Brain microvascular endothelial cell (primary cell): ENCODE data around the gene CHCHD10.
A peak's percentile ranks its signal among the peaks of the same experiment; 100 is the strongest.

Experiments used
- DNase-seq: peaks from one replicate; pipeline ENCODE4 v3.0.0-alpha.2; 2020
- H3K27ac ChIP-seq: fragments of 250-450 bp; sonication (Bioruptor Pico); 2 replicates; pipeline ENCODE4 v1.5.1; 2020; ENCODE audit warnings: mild to moderate bottlenecking, moderate library complexity
- H3K27me3 ChIP-seq: fragments of 250-450 bp; sonication (Bioruptor Pico); replicated peaks from 2 replicates; pipeline ENCODE4 v1.5.1; 2020; ENCODE audit warnings: mild to moderate bottlenecking
- H3K36me3 ChIP-seq: fragments of 250-450 bp; sonication (Bioruptor Pico); replicated peaks from 2 replicates; pipeline ENCODE4 v1.5.1; 2020; ENCODE audit warnings: mild to moderate bottlenecking
- H3K4me3 ChIP-seq: 2 replicates; pipeline ENCODE4 v1.5.1; 2011; ENCODE audit warnings: low read depth, mild to moderate bottlenecking, control low read depth, low read length, moderate library complexity
- in situ Hi-C: cut with HindIII; loops from 2 replicates; pipeline ENCODE4 v1.10.0; 2017; ENCODE audit warnings: low sequenced_read_pairs, low pct_ligation_motif_present
- TF ChIP-seq, protein P1 (sequence below): IDR thresholded peaks from 2 replicates; pipeline ENCODE4 v1.5.1; 2011; ENCODE audit warnings: low read depth, mild to moderate bottlenecking, moderate library complexity, low read length, control low read depth, inconsistent platforms; ENCODE audit errors: missing control alignments

Gene CHCHD10

DNA sequence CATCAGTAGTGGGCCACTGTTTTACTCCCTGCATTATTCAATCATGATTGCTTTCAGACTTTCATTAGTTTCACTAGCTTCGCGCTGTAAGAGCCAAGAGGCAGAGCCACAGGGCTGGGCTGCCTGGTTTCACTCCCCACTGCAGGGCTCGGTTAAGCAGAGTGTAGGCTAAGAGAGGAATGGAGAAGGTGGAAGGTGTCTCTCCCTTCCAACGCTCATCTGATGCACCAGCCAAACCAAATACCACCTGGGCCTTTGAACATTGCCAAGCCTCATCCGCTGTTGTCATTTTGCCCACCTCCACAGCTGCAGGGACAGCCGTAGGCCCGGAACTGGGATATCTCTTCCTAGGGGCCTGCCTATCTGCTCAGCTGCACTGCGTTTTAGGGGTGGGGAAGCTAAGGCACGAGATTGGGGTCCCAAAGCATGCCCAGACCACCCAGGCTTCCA is 18.5 kb upstream of the CHCHD10 start:
- DNase-seq = no peak
- peak overlapping the region; percentile 89 for H3K4me3 ChIP-seq
- TF ChIP-seq, protein P1, sequence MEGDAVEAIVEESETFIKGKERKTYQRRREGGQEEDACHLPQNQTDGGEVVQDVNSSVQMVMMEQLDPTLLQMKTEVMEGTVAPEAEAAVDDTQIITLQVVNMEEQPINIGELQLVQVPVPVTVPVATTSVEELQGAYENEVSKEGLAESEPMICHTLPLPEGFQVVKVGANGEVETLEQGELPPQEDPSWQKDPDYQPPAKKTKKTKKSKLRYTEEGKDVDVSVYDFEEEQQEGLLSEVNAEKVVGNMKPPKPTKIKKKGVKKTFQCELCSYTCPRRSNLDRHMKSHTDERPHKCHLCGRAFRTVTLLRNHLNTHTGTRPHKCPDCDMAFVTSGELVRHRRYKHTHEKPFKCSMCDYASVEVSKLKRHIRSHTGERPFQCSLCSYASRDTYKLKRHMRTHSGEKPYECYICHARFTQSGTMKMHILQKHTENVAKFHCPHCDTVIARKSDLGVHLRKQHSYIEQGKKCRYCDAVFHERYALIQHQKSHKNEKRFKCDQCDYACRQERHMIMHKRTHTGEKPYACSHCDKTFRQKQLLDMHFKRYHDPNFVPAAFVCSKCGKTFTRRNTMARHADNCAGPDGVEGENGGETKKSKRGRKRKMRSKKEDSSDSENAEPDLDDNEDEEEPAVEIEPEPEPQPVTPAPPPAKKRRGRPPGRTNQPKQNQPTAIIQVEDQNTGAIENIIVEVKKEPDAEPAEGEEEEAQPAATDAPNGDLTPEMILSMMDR = no peak
- in situ Hi-C loops = no loop called here
- H3K36me3 ChIP-seq = no peaks in the 10 kb centered on the region
- H3K27me3 ChIP-seq = no peaks in the 10 kb centered on the region
- H3K27ac ChIP-seq = peak overlapping the region; percentile 94

DNA sequence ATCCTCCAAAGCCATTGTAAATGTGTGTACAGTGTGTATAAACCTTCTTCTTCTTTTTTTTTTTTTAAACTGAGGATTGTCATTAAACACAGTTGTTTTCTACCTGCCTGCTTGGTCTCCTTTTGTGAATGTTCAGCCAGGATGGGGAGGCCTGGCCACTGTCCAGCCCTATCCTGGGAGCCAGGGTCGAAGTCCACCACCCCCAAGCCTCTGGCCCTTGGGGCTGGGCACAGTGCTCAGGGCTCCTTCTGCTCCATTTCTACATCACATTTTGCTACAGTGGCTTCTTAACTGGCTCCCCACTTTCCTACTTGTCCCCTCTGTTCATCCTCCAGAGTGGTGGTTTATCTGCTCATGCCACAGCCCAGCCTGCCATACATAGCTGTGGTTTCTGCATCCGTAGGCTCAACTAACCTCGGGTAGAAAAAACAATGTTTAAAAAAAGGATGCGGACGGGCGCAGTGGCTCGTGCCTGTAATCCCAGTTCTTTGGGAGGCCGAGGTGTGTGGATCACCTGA is 16.5 kb upstream of the CHCHD10 start:
- in situ Hi-C loops = no loop called here

DNA sequence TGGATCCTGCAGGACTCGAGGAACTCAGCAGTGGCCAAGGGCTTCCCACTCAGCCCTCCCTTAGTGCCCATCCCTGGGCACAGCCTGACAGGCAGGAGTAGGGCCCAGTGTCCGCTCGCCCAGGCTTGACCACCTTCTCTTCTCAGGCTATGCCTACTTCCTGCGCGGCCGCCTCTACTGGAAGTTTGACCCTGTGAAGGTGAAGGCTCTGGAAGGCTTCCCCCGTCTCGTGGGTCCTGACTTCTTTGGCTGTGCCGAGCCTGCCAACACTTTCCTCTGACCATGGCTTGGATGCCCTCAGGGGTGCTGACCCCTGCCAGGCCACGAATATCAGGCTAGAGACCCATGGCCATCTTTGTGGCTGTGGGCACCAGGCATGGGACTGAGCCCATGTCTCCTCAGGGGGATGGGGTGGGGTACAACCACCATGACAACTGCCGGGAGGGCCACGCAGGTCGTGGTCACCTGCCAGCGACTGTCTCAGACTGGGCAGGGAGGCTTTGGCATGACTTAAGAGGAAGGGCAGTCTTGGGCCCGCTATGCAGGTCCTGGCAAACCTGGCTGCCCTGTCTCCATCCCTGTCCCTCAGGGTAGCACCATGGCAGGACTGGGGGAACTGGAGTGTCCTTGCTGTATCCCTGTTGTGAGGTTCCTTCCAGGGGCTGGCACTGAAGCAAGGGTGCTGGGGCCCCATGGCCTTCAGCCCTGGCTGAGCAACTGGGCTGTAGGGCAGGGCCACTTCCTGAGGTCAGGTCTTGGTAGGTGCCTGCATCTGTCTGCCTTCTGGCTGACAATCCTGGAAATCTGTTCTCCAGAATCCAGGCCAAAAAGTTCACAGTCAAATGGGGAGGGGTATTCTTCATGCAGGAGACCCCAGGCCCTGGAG is 15.7 kb upstream of the CHCHD10 start:
- H3K36me3 ChIP-seq = no peaks in the 10 kb centered on the region
- H3K4me3 ChIP-seq = no peak overlapping the region
- no peaks in the 10 kb centered on the region for H3K27me3 ChIP-seq
- TF ChIP-seq, protein P1 = no peak
- in situ Hi-C loops = no loop called here
- DNase-seq = no peak
- H3K27ac ChIP-seq = no peak overlapping the region

More for the DNA sequence above, 16.5 kb upstream of the CHCHD10 start:
- TF ChIP-seq, protein P1 = no peak
- Histone ChIP-seq H3K36me3 (no peaks in the 10 kb centered on the region), H3K27ac (no peak overlapping the region), H3K4me3 (no peak overlapping the region), H3K27me3 (no peaks in the 10 kb centered on the region)
- DNase-seq = peak; percentile 60

DNA sequence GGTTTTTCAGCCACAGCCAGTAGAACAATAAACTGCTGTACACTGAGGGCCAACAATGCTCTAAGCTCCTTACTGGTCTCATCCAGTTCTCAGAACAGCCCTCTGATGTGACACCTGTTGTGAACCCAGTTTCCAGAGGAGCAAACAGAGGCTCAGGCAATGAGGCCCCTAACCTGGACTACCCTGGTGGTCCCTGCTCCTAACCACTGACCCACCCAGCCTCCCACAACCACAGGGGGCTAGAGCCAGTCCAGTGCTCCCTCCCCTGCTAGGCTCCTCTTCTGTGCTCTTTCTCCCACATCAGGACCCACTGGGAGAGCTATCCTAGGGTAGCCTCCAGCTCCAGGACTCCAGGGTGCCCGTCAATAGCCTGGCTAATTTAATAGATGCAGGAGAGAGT is 14.9 kb upstream of the CHCHD10 start:
- in situ Hi-C loops = no loop called here
- no peak overlapping the region for H3K27ac ChIP-seq
- DNase-seq = no peak

DNA sequence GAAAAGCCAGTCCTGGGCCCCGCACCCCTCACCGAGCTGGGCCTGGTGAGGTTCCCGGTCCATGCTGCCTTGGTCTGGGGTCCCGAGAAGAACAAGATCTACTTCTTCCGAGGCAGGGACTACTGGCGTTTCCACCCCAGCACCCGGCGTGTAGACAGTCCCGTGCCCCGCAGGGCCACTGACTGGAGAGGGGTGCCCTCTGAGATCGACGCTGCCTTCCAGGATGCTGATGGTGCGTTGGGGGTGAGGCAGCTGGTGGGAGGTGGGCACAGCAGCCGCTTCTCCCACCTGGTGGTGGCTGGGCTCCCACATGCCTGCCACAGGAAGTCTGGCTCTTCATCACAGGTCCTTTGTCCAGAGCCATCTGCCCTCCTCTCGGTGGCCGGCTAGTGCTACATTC is 14.5 kb upstream of the CHCHD10 start:
- in situ Hi-C loops = no loop called here

More for the DNA sequence above, 14.9 kb upstream of the CHCHD10 start:
- Histone ChIP-seq H3K27me3 (no peaks in the 10 kb centered on the region), H3K36me3 (no peaks in the 10 kb centered on the region), H3K4me3 (no peak overlapping the region)
- TF ChIP-seq, protein P1 = no peak

More for the DNA sequence above, 14.5 kb upstream of the CHCHD10 start:
- TF ChIP-seq, protein P1 = no peak
- no peak overlapping the region for H3K27ac ChIP-seq
- no peaks in the 10 kb centered on the region for H3K27me3 ChIP-seq
- no peaks in the 10 kb centered on the region for H3K36me3 ChIP-seq
- no peak overlapping the region for H3K4me3 ChIP-seq
- no peak for DNase-seq
